Loucy (cell line): ENCODE results near the gene PSME4.

Source experiments
- CTCF ChIP-seq: fragments of 200-600 bp; sonication (generic); conservative IDR thresholded peaks from 2 replicates; pipeline ENCODE4 v1.5.1; 2014; ENCODE audit warnings: mild to moderate bottlenecking, antibody characterized with exemption, low read length
- EZH2phosphoT487 ChIP-seq: fragments of 200-600 bp; IDR thresholded peaks from 2 replicates; pipeline ENCODE4 v1.6.1; 2018; ENCODE audit warnings: antibody characterized with exemption, mild to moderate bottlenecking, moderate library complexity, borderline replicate concordance

- TF ChIP-seq CTCF (no peak), EZH2phosphoT487 (no peak)
Measured at GRCh38 chr2:53856272-53856671, 114.5 kb downstream of the PSME4 start.
